K562 (cell line): ENCODE measurements around the gene HNRNPD. TPM values are rescaled to one million over a fixed set of nuclear protein-coding genes. Genes with fewer than 3 reads are reported as not detected.
A peak's percentile ranks its signal among the peaks of the same experiment; 100 is the strongest.

Experiments used
- ATAC-seq: fragments of 200-7000 bp; cut with Tn5 transposase; 3 replicates; pipeline ENCODE4 v1.9.1; 2020; ENCODE audit warnings: moderate library complexity
- BruUV-seq: library from RNA; stranded (reverse); fragments of 400-500 nt; replicated peaks from 2 replicates; lab custom pipeline; 2021; lab: Mats Ljungman, UMichigan
- CTCF ChIA-PET: fragments of 300-600 bp; formaldehyde crosslinking; extraction: SDS; loops from one replicate; lab custom pipeline; 2021; ENCODE audit warnings: low intra/inter-chr PET ratio; lab: Yijun Ruan, JAX
- POLR2A ChIA-PET: fragments of 300-600, 350-650 bp; sonication (Branson Sonifier 250); formaldehyde crosslinking; extraction: SDS; loops from one replicate; lab custom pipeline; 2021; ENCODE audit warnings: antibody characterized with exemption, inconsistent platforms; lab: Yijun Ruan, JAX
- DNase-seq, 4 experiments: peaks; one replicate each; pipeline versions ENCODE4 v3.0.0 to v3.0.0-alpha.2; 2011 to 2018; ENCODE audit warnings: low spot score in 3 of 4, mixed read lengths in 3 of 4; ENCODE audit errors: extremely low read depth in 1 of 4
- FAIRE-seq: peaks from 2 replicates; lab custom pipeline; 2011; peaks lifted over from hg19 to GRCh38; lab: Jason Lieb, UNC
- H2AFZ ChIP-seq: 2 replicates; pipeline ENCODE4 v1.6.0; 2011; ENCODE audit warnings: low read depth, low read length, control low read depth, inconsistent platforms
- H3K27ac ChIP-seq: fragments of 200-600 bp; 3 replicates; pipeline ENCODE4 v1.8.0; 2011; ENCODE audit warnings: low read depth, mild to moderate bottlenecking, control low read depth, inconsistent platforms, low read length, moderate library complexity, mixed read lengths; ENCODE audit errors: extremely low read depth
- H3K27me3 ChIP-seq, 2 experiments: fragments of 300-600 bp in 1 of 2; 2 replicates in 1 of 2; 3 replicates in 1 of 2; pipeline versions ENCODE4 v1.6.0 to v1.8.0; 2011; ENCODE audit warnings: inconsistent platforms in 2 of 2, low read length in 2 of 2, mild to moderate bottlenecking in 1 of 2, mixed read lengths in 1 of 2, moderate library complexity in 1 of 2; ENCODE audit not compliant: control insufficient read depth in 2 of 2, insufficient read depth in 2 of 2
- H3K36me3 ChIP-seq: fragments of 300-600 bp; 3 replicates; pipeline ENCODE4 v1.8.0; 2011; ENCODE audit warnings: mild to moderate bottlenecking, low read length, inconsistent platforms; ENCODE audit not compliant: control insufficient read depth, insufficient read depth
- H3K4me1 ChIP-seq, 2 experiments: fragments of 200-600 bp in 1 of 2; replicated peaks in 1 of 2; 2 replicates in 1 of 2; 3 replicates in 1 of 2; pipeline versions ENCODE4 v1.5.1 to v1.8.0; 2011; ENCODE audit warnings: inconsistent platforms in 2 of 2, low read length in 2 of 2, mild to moderate bottlenecking in 1 of 2, mixed read lengths in 1 of 2, moderate library complexity in 1 of 2; ENCODE audit not compliant: control insufficient read depth in 2 of 2, insufficient read depth in 2 of 2
- H3K4me2 ChIP-seq: 2 replicates; pipeline ENCODE4 v1.6.1; 2011; ENCODE audit warnings: low read length, control low read depth, inconsistent platforms, mixed read lengths; ENCODE audit not compliant: insufficient read depth
- H3K4me3 ChIP-seq: fragments of 200-600 bp; sonication (generic), shearing (Covaris generic); 2 replicates; pipeline ENCODE4 v1.5.1; 2016; ENCODE audit warnings: control low read depth, inconsistent platforms
- H3K79me2 ChIP-seq: fragments of 200-600 bp; 3 replicates; pipeline ENCODE4 v1.8.0; 2011; ENCODE audit warnings: low read length, inconsistent platforms; ENCODE audit not compliant: control insufficient read depth, insufficient read depth
- H3K9ac ChIP-seq, 2 experiments: 2 replicates each; pipeline versions ENCODE4 v1.6.0 to v1.6.1; 2011; ENCODE audit warnings: low read depth in 2 of 2, low read length in 2 of 2, control low read depth in 1 of 2, inconsistent platforms in 1 of 2, mild to moderate bottlenecking in 1 of 2, mixed read lengths in 1 of 2; ENCODE audit not compliant: insufficient read depth in 1 of 2
- H3K9me1 ChIP-seq: one replicate; pipeline ENCODE4 v1.6.0; 2011; ENCODE audit warnings: inconsistent platforms, mild to moderate bottlenecking, low read length, moderate library complexity; ENCODE audit not compliant: control insufficient read depth, insufficient read depth
- H3K9me3 ChIP-seq: replicated peaks from 2 replicates; pipeline ENCODE4 v1.5.1; 2011; ENCODE audit warnings: low read depth, low read length, inconsistent platforms; ENCODE audit not compliant: control insufficient read depth, insufficient read depth
- H4K20me1 ChIP-seq: replicated peaks from 2 replicates; pipeline ENCODE4 v1.6.1; 2011; ENCODE audit warnings: low read length, inconsistent platforms, mixed read lengths; ENCODE audit not compliant: control insufficient read depth, insufficient read depth
- CREB1 ChIP-seq, 2 experiments: sonication (generic) in 1 of 2; formaldehyde crosslinking in 1 of 2; IDR thresholded peaks; 2 replicates each; pipeline versions ENCODE4 v1.6.1 to v1.8.0; 2012 to 2022; ENCODE audit warnings: inconsistent platforms in 1 of 2, mild to moderate bottlenecking in 1 of 2, missing genetic modification reagents in 1 of 2, moderate library complexity in 1 of 2
- NCOR1 ChIP-seq: fragments of 450-650 bp; IDR thresholded peaks from 2 replicates; pipeline ENCODE4 v1.6.1; 2016; ENCODE audit warnings: mild to moderate bottlenecking, moderate library complexity
- RBM25 ChIP-seq: fragments of 200-400 bp; formaldehyde crosslinking; IDR thresholded peaks from 2 replicates; pipeline ENCODE4 v1.6.1; 2018; ENCODE audit warnings: low read length, low read depth, moderate library complexity; ENCODE audit not compliant: severe bottlenecking
- THAP7 ChIP-seq: fragments of 250-450 bp; sonication (Bioruptor Pico); IDR thresholded peaks from 2 replicates; pipeline ENCODE4 v1.5.0; 2021
- YY1 ChIP-seq, 3 experiments: IDR thresholded peaks; 2 replicates each; pipeline ENCODE4 v1.6.1; 2011; ENCODE audit warnings: low read length in 2 of 3, mild to moderate bottlenecking in 2 of 3, moderate library complexity in 2 of 3, borderline replicate concordance in 1 of 3, control low read depth in 1 of 3, low read depth in 1 of 3; ENCODE audit not compliant: insufficient read depth in 3 of 3, insufficient replicate concordance in 2 of 3, control insufficient read depth in 1 of 3, insufficient read length in 1 of 3; ENCODE audit errors: extremely low read depth in 1 of 3
- WGBS: fragments of 100-300 bp; shearing (Covaris generic); methylation state at CpG from one replicate; pipeline ENCODE4 v1.1.6; 2016; ENCODE audit warnings: low coverage, mixed read lengths; ENCODE audit not compliant: insufficient coverage; ENCODE audit errors: missing lambda C conversion rate; 5-methylcytosine and 5-hydroxymethylcytosine counted together
- in situ Hi-C: fragments of 300-500 bp; cut with MboI; formaldehyde crosslinking; loops from 4 replicates; pipeline ENCODE4 v1.15.0; 2018; ENCODE audit warnings: inconsistent platforms, mixed read lengths
- intact Hi-C: fragments of 100-400 bp; cut with micrococcal nuclease; formaldehyde crosslinking; loops from 2 replicates; pipeline ENCODE4 v1.14.2; 2022
- polyA plus RNA-seq, 8 experiments: library from polyadenylated mRNA; depleted of rRNA in 4 of 8; stranded (reverse) in 5 of 8; unstranded in 3 of 8; fragments of >200 nt; fragmentation: Nextera tagmentation in 2 of 8; fragmentation: Illumina TruSeq in 1 of 8; extraction: Ambion mirVana in 2 of 8; extraction: Trizol in 1 of 8; gene quantifications; 2 replicates each; pipeline versions ENCODE4 v1.2.1 to v1.2.3, GENCODE V29; 2011 to 2014; ENCODE audit warnings: inconsistent platforms in 1 of 8, missing spikeins in 1 of 8
- total RNA-seq, 7 experiments: library from RNA; depleted of rRNA in 6 of 7; stranded (reverse); fragments of >200 nt in 6 of 7; fragmentation: Illumina TruSeq in 2 of 7; extraction: Trizol in 2 of 7; gene quantifications; 2 replicates each; pipeline versions ENCODE4 v1.2.1 to v1.2.3, GENCODE V29; 2011 to 2021; ENCODE audit warnings: low replicate concordance in 1 of 7
- TF ChIP-seq, protein P1 (sequence below), 3 experiments: fragments of 200-800 bp in 1 of 3; fragments of 250-450 bp in 1 of 3; fragments of 450-650 bp in 1 of 3; sonication (Bioruptor Pico) in 1 of 3; sonication (Bioruptor generic) in 1 of 3; formaldehyde crosslinking in 1 of 3; IDR thresholded peaks; 2 replicates each; pipeline versions ENCODE4 v1.6.1 to v1.8.0; 2016 to 2022; ENCODE audit warnings: mild to moderate bottlenecking in 2 of 3, missing genetic modification characterization in 2 of 3, missing compliant biosample characterization in 1 of 3, moderate library complexity in 1 of 3

HNRNPD gene
- total and polyA plus RNA-seq, 9 of the 15 experiments (the other 6 are each of a cell fraction or from before 2014, with no cell fraction given) = 92.4 to 955 (median 160) TPM

- no peaks in the 10 kb centered on the region for H3K9me1 ChIP-seq
- H3K79me2 ChIP-seq = peaks cover 25% of the 10 kb centered on the region
- BruUV-seq = no TSS peak
- no peaks in the 10 kb centered on the region for H3K27me3 ChIP-seq
- H3K36me3 ChIP-seq = peaks cover 42% of the 10 kb centered on the region
- in situ Hi-C loops = no loop called here
- peaks cover 26% of the 10 kb centered on the region for H4K20me1 ChIP-seq
- TF ChIP-seq CREB1 (IDR thresholded peaks at IDR 0.05) (peak; percentile 23; the same call in 1 of the 2 replicates), CREB1 (CRISPR knock-in tag; IDR thresholded peaks at IDR 0.05) (no peak), YY1 (IDR thresholded peaks at IDR 0.05; ENCODE audit: borderline replicate concordance in 1 of 3, control insufficient read depth in 1 of 3, extremely low read depth in 1 of 3, insufficient read depth in 3 of 3, insufficient read length in 1 of 3, insufficient replicate concordance in 2 of 3, low read depth in 1 of 3, low read length in 2 of 3) (no peak), NCOR1 (0 out of 2 replicates have a peak, but pooled peaks have one; percentile 20), THAP7 (no peak), RBM25 (no peak)
- TF ChIP-seq, protein P1, sequence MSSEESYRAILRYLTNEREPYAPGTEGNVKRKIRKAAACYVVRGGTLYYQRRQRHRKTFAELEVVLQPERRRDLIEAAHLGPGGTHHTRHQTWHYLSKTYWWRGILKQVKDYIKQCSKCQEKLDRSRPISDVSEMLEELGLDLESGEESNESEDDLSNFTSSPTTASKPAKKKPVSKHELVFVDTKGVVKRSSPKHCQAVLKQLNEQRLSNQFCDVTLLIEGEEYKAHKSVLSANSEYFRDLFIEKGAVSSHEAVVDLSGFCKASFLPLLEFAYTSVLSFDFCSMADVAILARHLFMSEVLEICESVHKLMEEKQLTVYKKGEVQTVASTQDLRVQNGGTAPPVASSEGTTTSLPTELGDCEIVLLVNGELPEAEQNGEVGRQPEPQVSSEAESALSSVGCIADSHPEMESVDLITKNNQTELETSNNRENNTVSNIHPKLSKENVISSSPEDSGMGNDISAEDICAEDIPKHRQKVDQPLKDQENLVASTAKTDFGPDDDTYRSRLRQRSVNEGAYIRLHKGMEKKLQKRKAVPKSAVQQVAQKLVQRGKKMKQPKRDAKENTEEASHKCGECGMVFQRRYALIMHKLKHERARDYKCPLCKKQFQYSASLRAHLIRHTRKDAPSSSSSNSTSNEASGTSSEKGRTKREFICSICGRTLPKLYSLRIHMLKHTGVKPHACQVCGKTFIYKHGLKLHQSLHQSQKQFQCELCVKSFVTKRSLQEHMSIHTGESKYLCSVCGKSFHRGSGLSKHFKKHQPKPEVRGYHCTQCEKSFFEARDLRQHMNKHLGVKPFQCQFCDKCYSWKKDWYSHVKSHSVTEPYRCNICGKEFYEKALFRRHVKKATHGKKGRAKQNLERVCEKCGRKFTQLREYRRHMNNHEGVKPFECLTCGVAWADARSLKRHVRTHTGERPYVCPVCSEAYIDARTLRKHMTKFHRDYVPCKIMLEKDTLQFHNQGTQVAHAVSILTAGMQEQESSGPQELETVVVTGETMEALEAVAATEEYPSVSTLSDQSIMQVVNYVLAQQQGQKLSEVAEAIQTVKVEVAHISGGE (CRISPR knock-in tag; IDR thresholded peaks at IDR 0.05) = no peak
- H3K27ac ChIP-seq = no peak overlapping the region
- no peak overlapping the region for H3K4me2 ChIP-seq
- 34% methylated on average over 5 of the region's 5 CpGs for whole genome bisulfite sequencing
- CTCF ChIA-PET = no interaction called here
- intact Hi-C loops = no loop called here
- no peak for DNase-seq
- FAIRE-seq = no peak
- H3K4me1 ChIP-seq = peaks cover 2 to 7% of the 10 kb centered on the region in 2 experiments; a peak in 2 of 5 replicates
- no peaks in the 10 kb centered on the region for H3K9me3 ChIP-seq
- no peak overlapping the region for H3K9ac ChIP-seq
- POLR2A ChIA-PET = interaction anchor here (1.3 to 2.9 kb wide), 3 partner anchors 7 to 50 kb away, joined by 4 to 14 read pairs (median 13); no protein-coding TSS in a partner anchor
- no peak overlapping the region for H3K4me3 ChIP-seq
- H2AFZ ChIP-seq = no peak overlapping the region
- ATAC-seq = peak; percentile 25
These were observed 48.8 kb upstream of the HNRNPD start for GRCh38 chr4:82422616-82423015.
